ENCODE measurements around the gene ACTG2.
"Not testable (repeated sequence)": the region's sequence is repeated elsewhere in the genome, so short reads cannot be mapped to it uniquely, and the experiment has no call there.

Gene ACTG2

DNA sequence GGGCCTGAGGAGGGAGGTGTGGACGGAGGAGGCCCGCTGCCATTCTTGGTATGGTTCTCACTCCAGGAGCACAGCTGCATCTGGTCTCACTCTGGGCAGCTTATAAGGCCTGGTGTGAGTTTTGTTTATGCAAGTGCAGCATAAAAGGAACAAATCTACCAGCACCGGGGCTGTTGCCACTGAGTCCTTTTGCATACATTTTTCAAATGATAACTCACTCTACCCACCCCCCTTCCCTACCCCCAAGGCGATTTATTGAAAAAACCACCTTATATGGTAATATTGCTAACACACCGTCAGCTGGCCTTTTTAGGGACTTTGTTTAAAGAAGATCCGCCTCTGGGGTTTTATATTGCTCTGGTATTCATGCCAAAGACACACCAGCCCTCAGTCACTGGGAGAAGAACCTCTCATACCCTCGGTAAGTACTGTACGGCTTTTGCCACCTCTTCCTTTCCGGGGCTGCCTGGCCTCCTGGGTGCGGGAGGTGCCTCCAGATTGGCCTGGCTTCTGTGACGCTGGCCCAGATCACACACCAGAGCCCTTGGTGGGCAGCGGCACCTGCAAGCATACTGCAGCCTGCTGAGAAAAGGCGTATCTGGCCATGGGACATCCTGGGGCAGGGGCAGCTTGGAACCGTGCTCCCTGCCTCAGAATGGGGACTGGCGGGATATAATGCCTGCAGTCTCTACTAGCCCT lies at the start of gene ACTG2:
ACTG2 (plus strand) TSS at position 378 of the 699 bp plus-strand sequence. CDS start 8,304 bp downstream, outside the sequence.
- no peak for DNase-seq (ENCODE audit: low read depth, low spot score)

DNA sequence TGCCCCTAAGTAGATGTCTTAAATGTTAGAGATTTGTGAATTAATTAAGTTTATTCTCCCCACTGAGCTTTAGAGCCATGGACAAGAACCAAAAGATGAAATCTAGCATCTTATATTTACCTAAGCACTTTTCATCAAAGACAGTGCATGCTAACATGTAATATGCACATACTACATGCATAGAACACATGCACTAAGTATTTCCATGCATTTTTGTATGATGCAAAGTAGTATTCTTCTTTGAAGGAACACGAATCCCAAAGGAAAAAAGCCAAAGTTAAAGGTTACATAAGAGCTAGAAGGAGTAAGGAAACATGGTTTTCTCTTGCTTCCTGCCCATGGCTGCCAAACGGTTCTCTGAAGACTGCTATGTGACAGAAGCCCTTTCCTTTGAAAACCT lies 48.7 kb upstream of the ACTG2 start:
- no peak for DNase-seq (ENCODE audit: low read depth, low spot score)

- DNase-seq (ENCODE audit: low read depth, low spot score) = no peak
Observed at GRCh38 chr2:73850009-73850408, 42.8 kb upstream of the ACTG2 start.

DNA sequence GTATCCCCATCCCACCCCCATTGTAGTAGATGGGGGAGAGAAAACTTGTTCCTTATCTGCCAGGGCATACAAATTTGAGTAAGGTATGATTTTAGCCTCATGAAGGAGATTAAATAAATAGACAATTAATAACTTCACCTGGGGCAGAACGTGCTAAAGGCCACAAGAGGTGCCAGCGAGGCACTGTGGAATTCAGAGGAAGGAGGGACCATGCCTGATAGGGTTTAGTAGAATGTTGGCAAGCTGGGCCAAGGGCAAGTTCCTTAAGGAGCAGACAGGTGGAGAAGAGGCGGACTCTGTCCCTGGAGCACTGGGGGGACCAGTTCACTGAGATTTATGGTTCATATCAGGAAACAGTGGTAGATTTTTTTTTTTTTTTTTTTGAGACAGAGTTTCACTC lies 41.5 kb upstream of the ACTG2 start:
- no peak for DNase-seq (ENCODE audit: low read depth, low spot score)

DNA sequence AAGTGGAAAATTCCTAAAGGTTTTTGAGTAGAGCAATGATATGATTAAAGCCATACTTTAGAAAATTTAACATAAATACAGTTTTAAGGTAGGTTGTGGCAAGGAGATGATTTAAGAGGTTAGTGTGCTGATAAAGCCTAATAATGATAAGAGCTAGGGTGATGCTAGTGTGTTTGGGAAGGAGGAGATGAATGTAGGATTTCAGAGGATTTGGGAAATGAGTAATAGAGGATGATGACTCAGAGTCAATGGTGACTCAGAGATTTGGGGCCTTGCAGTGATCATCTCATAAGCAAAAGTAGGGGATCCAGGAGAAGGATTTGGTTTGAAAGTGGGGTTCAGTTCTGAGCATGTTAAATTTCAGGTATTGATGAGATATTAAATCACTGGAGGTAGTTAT lies 40.8 kb upstream of the ACTG2 start:
- no peak for DNase-seq (ENCODE audit: low read depth, low spot score)

- DNase-seq (ENCODE audit: low read depth, low spot score) = no peak
Observed at GRCh38 chr2:73855526-73855925, 37.3 kb upstream of the ACTG2 start.

- no peak for DNase-seq (ENCODE audit: low read depth, low spot score)
Observed at GRCh38 chr2:73856214-73856613, 36.6 kb upstream of the ACTG2 start.

GRCh38 chr2:73859721-73860586 lies 32.9 kb upstream of the ACTG2 start:
- DNase-seq (ENCODE audit: low read depth, low spot score) = no peak

GRCh38 chr2:73862987-73863386 lies 29.8 kb upstream of the ACTG2 start:
- DNase-seq (ENCODE audit: low read depth, low spot score) = no peak

DNA sequence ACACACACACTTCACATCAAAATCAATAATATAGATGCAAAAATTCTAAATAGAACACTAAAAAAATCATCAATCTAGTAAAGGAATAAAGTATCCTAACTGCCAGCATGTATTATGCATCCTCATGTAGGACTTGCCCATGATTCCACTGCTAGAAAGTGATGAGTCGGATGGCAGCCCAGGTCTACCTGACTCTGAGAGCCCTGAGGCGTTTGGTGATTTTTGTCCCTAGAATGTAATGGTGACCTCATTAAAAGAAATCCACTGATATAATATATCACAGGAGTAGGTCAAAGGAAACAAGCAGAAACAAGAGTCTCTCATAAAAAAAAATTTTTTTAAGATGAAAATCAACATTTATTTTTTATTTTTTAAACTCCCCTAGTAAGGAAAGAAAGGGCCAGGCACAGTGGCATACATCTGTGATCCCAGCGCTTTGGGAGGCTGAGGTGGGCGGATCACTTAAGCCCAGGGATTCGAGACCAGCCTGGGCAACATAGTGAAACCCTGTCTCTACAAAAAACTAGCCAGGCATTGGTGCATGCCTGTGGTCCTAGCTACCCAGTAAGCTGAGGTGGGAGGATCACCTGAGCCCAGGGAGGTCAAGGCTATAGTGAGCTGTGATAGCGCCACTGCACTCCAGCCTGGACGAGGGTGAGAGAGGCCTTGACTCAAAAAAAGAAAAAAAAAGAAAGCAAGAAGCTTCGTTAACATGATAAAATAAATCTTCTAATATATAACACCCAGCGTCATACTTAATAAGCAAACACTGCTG lies 24.4 kb upstream of the ACTG2 start:
- DNase-seq (ENCODE audit: low read depth, low spot score) = no peak

GRCh38 chr2:73870084-73870483 lies 22.7 kb upstream of the ACTG2 start:
- DNase-seq (ENCODE audit: low read depth, low spot score) = no peak

- DNase-seq (ENCODE audit: low read depth, low spot score) = no peak
Observed at GRCh38 chr2:73877071-73877802, 15.6 kb upstream of the ACTG2 start.

- DNase-seq (ENCODE audit: low read depth, low spot score) = not testable (repeated sequence)
Observed at GRCh38 chr2:73877984-73878383, 14.8 kb upstream of the ACTG2 start.

GRCh38 chr2:73885406-73885805 lies 7.4 kb upstream of the ACTG2 start:
- no peak for DNase-seq (ENCODE audit: low read depth, low spot score)

DNA sequence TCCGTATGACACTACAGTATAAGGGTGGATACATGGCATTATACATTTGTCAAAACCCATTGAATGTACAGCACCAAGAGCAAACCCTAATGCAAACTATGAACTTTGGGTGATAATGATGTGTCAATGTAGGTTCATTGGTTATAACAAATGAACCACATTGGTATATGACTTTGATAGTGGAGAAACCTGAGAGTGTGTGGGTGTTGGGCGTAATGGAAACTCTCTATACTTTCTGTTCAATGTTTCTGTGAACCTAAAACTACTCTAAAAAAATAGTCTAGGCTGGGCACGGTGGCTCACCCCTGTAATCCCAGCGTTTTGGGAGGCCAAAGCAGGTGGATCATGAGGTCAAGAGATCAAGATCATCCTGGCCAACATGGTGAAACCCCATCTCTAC lies 6.5 kb upstream of the ACTG2 start:
- peak; percentile 18 for DNase-seq (ENCODE audit: low read depth, low spot score)

DNA sequence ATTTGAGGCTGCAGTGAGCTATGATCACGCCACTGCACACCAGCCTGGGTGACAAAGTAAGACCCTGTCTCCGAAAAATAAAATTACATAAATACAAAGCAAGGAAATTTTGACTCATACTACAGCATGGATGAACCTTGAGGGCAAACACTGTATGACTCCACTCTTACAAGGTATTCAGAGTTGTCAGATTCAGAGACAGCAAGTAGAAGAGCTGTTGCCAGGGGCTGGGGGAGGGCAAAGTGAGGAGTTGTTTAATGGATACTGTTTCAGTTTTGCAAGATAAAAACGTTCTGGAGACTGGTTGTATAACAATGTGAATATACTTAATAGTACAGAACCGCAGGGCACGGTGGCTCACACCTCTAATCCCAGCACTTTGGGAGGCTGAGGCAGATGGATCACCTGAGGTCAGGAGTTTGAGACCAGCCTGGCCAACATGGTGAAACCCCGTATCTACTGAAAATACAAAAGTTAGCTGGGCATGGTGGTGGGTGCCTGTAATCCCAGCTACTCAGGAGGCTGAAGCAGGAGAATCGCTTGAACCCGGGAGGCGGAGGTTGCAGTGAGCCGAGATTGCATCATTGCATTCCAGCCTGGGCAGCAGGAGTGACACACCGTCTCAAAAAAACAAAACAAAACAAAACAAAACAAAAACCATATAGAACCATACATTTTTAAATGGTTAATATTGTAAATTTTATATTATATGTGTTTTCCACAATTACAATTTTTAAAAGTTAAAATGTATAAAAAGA lies 5.0 kb upstream of the ACTG2 start:
- DNase-seq (ENCODE audit: low read depth, low spot score) = not testable (repeated sequence)

- no peak for DNase-seq (ENCODE audit: low read depth, low spot score)
Observed at GRCh38 chr2:73888388-73888787, 4.4 kb upstream of the ACTG2 start.

GRCh38 chr2:73889206-73889605 lies 3.6 kb upstream of the ACTG2 start:
- no peak for DNase-seq (ENCODE audit: low read depth, low spot score)

GRCh38 chr2:73890301-73891092 lies 2.3 kb upstream of the ACTG2 start:
- no peak for DNase-seq (ENCODE audit: low read depth, low spot score)
